MM.1S (cell line): Measurements from ENCODE around the gene SNX2.
"Not testable (repeated sequence)": the region's sequence is repeated elsewhere in the genome, so short reads cannot be mapped to it uniquely, and the experiment has no call there.

ENCODE experiments used
- DNase-seq: peaks from one replicate; pipeline ENCODE4 v3.0.0-alpha.2; 2015
- H2AFZ ChIP-seq: fragments of 300-600 bp; sonication (generic); 2 replicates; pipeline ENCODE4 v1.6.0; 2016; ENCODE audit warnings: antibody characterized with exemption, low read length
- H3F3A ChIP-seq: fragments of 300-600 bp; sonication (generic); 2 replicates; pipeline ENCODE4 v1.6.1; 2016; ENCODE audit warnings: mild to moderate bottlenecking, antibody characterized with exemption, low read length, moderate library complexity, mixed read lengths; ENCODE audit not compliant: insufficient read depth
- H3K27ac ChIP-seq: fragments of 300-600 bp; sonication (generic); 2 replicates; pipeline ENCODE4 v1.5.1; 2016; ENCODE audit warnings: mild to moderate bottlenecking, low read length
- H3K27me3 ChIP-seq: fragments of 300-600 bp; sonication (generic); replicated peaks from 2 replicates; pipeline ENCODE4 v1.6.0; 2016; ENCODE audit warnings: low read length; ENCODE audit not compliant: insufficient read depth
- H3K36me3 ChIP-seq: fragments of 300-600 bp; sonication (generic); replicated peaks from 2 replicates; pipeline ENCODE4 v1.6.1; 2016; ENCODE audit warnings: mild to moderate bottlenecking, low read length, mixed read lengths; ENCODE audit not compliant: insufficient read depth
- H3K4me1 ChIP-seq: fragments of 300-600 bp; sonication (generic); 2 replicates; pipeline ENCODE4 v1.6.1; 2016; ENCODE audit warnings: low read length, mixed read lengths
- H3K4me2 ChIP-seq: fragments of 300-600 bp; sonication (generic); 2 replicates; pipeline ENCODE4 v1.6.0; 2016; ENCODE audit warnings: low read depth, low read length
- H3K4me3 ChIP-seq: fragments of 300-600 bp; sonication (generic); 2 replicates; pipeline ENCODE4 v1.5.1; 2016; ENCODE audit warnings: low read length, mixed read lengths
- H3K79me2 ChIP-seq: fragments of 300-600 bp; sonication (generic); 2 replicates; pipeline ENCODE4 v1.6.1; 2016; ENCODE audit warnings: mixed run types, low read length, mixed read lengths
- H3K9ac ChIP-seq: fragments of 300-600 bp; sonication (generic); 2 replicates; pipeline ENCODE4 v1.6.1; 2016; ENCODE audit warnings: low read length, mixed read lengths
- H3K9me2 ChIP-seq: fragments of 300-600 bp; sonication (generic); replicated peaks from 2 replicates; pipeline ENCODE4 v1.6.1; 2016; ENCODE audit warnings: mild to moderate bottlenecking, low read length, mixed read lengths; ENCODE audit not compliant: insufficient read depth
- H3K9me3 ChIP-seq: fragments of 300-600 bp; sonication (generic); replicated peaks from 2 replicates; pipeline ENCODE4 v1.6.1; 2016; ENCODE audit warnings: mild to moderate bottlenecking, low read length, mixed read lengths; ENCODE audit not compliant: insufficient read depth
- H4K20me1 ChIP-seq: fragments of 300-600 bp; sonication (generic); 2 replicates; pipeline ENCODE4 v1.6.1; 2016; ENCODE audit warnings: mild to moderate bottlenecking, low read length, moderate library complexity, mixed read lengths; ENCODE audit not compliant: insufficient read depth
- EZH2 ChIP-seq: fragments of 300-600 bp; sonication (generic); optimal IDR thresholded peaks from 2 replicates; pipeline ENCODE3; 2017; ENCODE audit warnings: low read depth, mild to moderate bottlenecking, antibody characterized with exemption, low read length, mixed read lengths
- EZH2phosphoT487 ChIP-seq: fragments of 300-600 bp; sonication (generic); IDR thresholded peaks from 2 replicates; pipeline ENCODE4 v1.6.1; 2018; ENCODE audit warnings: antibody characterized with exemption, low read length
- TF ChIP-seq, protein P1 (sequence below): fragments of 300-600 bp; sonication (generic); IDR thresholded peaks from 2 replicates; pipeline ENCODE4 v1.5.1; 2016; ENCODE audit warnings: antibody characterized with exemption, low read length, mixed read lengths

The SNX2 gene

DNA sequence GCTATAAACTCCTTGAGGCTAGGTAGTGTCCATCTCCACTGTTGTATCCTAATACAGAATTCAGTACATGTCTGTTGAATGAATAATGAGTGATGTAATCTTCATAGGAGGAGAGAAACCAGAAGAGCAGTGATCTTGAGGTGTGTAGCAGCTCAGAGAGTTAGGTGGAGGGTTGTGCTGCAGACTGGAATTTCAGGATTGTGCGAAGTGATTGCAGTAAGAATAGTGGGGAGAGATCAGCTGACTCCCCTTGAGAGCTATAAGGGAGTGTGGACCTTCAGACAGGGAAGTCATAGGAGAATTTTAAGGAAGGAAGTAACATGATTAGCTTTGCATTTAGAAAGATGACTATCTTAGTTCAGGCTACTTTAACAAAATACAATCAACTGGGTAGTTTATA, 74.9 kb downstream of the SNX2 start:
- Histone ChIP-seq H3F3A (peaks cover 11% of the 10 kb centered on the region), H3K9me3 (no peaks in the 10 kb centered on the region), H3K4me3 (no peak overlapping the region), H3K9me2 (no peaks in the 10 kb centered on the region), H3K4me2 (no peak overlapping the region), H4K20me1 (no peaks in the 10 kb centered on the region), H3K4me1 (no peaks in the 10 kb centered on the region), H3K27me3 (no peaks in the 10 kb centered on the region), H3K27ac (no peak overlapping the region), H3K79me2 (no peaks in the 10 kb centered on the region), H3K9ac (no peak overlapping the region), H2AFZ (no peak overlapping the region), H3K36me3 (no peaks in the 10 kb centered on the region)
- no peak for DNase-seq
- TF ChIP-seq EZH2phosphoT487 (no peak), EZH2 (no peak)
- TF ChIP-seq, protein P1, sequence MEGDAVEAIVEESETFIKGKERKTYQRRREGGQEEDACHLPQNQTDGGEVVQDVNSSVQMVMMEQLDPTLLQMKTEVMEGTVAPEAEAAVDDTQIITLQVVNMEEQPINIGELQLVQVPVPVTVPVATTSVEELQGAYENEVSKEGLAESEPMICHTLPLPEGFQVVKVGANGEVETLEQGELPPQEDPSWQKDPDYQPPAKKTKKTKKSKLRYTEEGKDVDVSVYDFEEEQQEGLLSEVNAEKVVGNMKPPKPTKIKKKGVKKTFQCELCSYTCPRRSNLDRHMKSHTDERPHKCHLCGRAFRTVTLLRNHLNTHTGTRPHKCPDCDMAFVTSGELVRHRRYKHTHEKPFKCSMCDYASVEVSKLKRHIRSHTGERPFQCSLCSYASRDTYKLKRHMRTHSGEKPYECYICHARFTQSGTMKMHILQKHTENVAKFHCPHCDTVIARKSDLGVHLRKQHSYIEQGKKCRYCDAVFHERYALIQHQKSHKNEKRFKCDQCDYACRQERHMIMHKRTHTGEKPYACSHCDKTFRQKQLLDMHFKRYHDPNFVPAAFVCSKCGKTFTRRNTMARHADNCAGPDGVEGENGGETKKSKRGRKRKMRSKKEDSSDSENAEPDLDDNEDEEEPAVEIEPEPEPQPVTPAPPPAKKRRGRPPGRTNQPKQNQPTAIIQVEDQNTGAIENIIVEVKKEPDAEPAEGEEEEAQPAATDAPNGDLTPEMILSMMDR: no peak

DNA sequence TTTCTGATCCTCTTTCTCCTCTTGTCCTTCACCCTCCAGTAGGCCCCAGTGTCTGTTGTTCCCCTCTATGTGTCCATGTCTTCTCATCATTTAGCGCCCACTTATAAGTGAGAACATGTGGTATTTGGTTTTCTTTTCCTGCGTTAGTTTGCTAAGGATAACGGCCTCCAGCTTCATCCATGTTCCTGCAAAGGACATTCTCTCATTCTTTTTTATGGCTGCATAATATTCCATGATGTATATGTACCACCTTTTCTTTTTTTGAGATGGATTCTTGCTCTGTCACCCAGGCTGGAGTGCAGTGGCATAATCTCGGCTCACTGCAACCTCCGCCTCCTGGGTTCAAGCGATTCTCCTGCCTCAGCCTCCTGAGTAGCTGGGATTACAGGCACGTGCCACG, 82.7 kb downstream of the SNX2 start:
- not testable (repeated sequence) for H3K79me2 ChIP-seq, H3F3A ChIP-seq

DNA sequence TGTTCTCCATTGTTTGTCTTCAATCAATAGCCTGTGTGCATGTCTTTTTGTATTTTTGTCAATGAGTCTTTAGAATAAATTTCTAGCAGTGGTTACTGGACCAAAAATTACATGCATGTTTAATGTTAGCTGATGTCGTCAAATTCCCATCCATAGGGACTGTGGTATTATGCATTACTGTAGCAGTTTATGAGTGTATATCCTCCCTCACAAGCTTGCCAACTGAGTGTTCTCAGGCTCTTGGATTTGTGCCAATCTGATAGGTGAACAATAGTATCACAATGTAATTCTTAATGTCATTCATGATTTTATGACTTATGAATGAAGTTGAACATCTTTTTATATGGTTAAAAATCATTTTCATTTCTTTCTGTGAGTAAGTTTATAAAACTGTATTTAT, 83.6 kb downstream of the SNX2 start:
- Histone ChIP-seq H3K27ac (no peak overlapping the region), H3K4me2 (no peak overlapping the region), H3K9ac (no peak overlapping the region), H3K4me3 (no peak overlapping the region), H3K79me2 (no peaks in the 10 kb centered on the region), H3K36me3 (no peaks in the 10 kb centered on the region), H4K20me1 (no peaks in the 10 kb centered on the region), H2AFZ (no peak overlapping the region), H3F3A (no peaks in the 10 kb centered on the region), H3K9me3 (no peaks in the 10 kb centered on the region), H3K9me2 (no peaks in the 10 kb centered on the region), H3K27me3 (no peaks in the 10 kb centered on the region), H3K4me1 (no peaks in the 10 kb centered on the region)
- no peak for TF ChIP-seq EZH2
- no peak for TF ChIP-seq EZH2phosphoT487
- TF ChIP-seq, protein P1: no peak
- DNase-seq: no peak

More for the DNA sequence above, 82.7 kb downstream of the SNX2 start:
- not testable (repeated sequence) for H3K27me3 ChIP-seq, H2AFZ ChIP-seq, H3K9ac ChIP-seq, H4K20me1 ChIP-seq, DNase-seq, H3K36me3 ChIP-seq, H3K4me3 ChIP-seq, H3K9me3 ChIP-seq, H3K4me2 ChIP-seq, H3K4me1 ChIP-seq, H3K9me2 ChIP-seq, H3K27ac ChIP-seq

DNA sequence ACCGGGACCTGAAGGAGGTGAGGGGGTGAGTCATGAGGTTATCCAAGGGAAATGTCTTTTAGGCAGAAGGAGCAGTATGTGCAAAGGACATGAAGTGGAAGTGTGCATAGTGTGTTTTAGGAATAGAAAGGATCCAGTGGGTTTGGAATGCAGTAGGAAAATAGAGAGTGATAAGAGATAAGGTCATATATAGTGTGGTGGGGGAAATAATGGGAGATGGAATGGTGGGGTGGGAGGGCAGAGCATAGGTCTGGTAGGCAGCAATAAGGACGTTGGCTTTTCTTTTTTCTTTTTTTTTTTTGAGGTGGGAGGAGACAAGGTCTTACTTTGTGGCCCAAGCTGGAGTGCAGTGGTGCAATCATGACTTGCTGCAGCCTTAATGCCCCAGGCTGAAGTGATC, 88.4 kb downstream of the SNX2 start:
- Histone ChIP-seq H3K27ac (no peak overlapping the region), H3F3A (no peaks in the 10 kb centered on the region), H3K79me2 (no peaks in the 10 kb centered on the region), H3K36me3 (no peaks in the 10 kb centered on the region), H3K4me2 (no peak overlapping the region), H4K20me1 (no peaks in the 10 kb centered on the region), H3K27me3 (no peaks in the 10 kb centered on the region), H2AFZ (no peak overlapping the region), H3K4me3 (no peak overlapping the region), H3K9me2 (no peaks in the 10 kb centered on the region), H3K4me1 (no peaks in the 10 kb centered on the region), H3K9ac (no peak overlapping the region), H3K9me3 (no peaks in the 10 kb centered on the region)
- DNase-seq: no peak
- TF ChIP-seq EZH2phosphoT487: no peak
- no peak for TF ChIP-seq EZH2
- TF ChIP-seq, protein P1: no peak
